Neural progenitor cell (in vitro differentiated cells): ENCODE data around the gene SIPA1.

Experiments
- EZH2 ChIP-seq: fragments of 200-600 bp; sonication (generic); IDR thresholded peaks from 2 replicates; pipeline ENCODE4 v1.6.1; 2017; ENCODE audit warnings: antibody characterized with exemption, mild to moderate bottlenecking, moderate library complexity
- EZH2phosphoT487 ChIP-seq: fragments of 200-600 bp; sonication (generic); IDR thresholded peaks from 2 replicates; pipeline ENCODE4 v1.6.1; 2017; ENCODE audit warnings: antibody characterized with exemption
- TF ChIP-seq, protein P1 (sequence below): fragments of 200-600 bp; sonication (generic); IDR thresholded peaks from 2 replicates; pipeline ENCODE4 v1.5.1; 2017; ENCODE audit warnings: antibody characterized with exemption, mild to moderate bottlenecking

DNA sequence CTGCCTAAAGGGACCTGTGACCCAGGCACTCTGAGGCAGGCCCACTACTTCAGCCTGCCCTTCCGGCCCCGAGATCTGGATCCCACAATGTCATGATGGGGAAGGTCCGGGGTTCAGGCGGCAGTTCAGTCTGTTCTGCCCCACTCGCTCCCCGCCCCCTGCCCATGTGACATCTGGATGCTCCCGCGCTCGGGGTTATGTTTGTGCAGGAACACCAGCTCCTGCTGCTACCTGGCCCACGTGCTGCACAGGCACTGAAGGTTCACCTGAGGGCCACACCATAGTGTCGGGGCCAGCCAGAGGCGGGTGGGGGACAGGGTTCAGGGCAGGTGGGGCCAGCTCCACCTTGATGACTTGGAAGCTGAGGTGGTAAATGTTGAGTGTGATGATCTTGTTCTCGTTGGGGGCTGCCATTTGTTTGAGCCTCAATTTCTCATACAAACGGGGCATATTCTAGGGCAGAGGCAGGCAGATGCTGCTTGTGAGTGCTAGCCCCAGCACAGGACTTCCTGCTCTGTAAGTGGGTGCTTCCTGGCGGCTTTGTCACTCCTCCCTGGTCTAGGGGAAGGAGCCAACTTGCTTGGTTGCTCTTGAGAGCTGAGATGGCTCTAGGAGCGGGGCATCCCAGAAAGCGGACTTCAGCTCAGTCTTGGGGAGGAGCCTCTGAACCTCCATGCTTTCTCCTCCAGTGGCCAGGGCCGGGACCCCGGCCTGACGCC is 4.4 kb upstream of the SIPA1 start:
- TF ChIP-seq, protein P1, sequence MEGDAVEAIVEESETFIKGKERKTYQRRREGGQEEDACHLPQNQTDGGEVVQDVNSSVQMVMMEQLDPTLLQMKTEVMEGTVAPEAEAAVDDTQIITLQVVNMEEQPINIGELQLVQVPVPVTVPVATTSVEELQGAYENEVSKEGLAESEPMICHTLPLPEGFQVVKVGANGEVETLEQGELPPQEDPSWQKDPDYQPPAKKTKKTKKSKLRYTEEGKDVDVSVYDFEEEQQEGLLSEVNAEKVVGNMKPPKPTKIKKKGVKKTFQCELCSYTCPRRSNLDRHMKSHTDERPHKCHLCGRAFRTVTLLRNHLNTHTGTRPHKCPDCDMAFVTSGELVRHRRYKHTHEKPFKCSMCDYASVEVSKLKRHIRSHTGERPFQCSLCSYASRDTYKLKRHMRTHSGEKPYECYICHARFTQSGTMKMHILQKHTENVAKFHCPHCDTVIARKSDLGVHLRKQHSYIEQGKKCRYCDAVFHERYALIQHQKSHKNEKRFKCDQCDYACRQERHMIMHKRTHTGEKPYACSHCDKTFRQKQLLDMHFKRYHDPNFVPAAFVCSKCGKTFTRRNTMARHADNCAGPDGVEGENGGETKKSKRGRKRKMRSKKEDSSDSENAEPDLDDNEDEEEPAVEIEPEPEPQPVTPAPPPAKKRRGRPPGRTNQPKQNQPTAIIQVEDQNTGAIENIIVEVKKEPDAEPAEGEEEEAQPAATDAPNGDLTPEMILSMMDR, result no peak
- TF ChIP-seq EZH2phosphoT487, result no peak
- no peak for TF ChIP-seq EZH2
